Measurements from ENCODE around the gene HCFC1R1. TPM values are rescaled to one million over a fixed set of nuclear protein-coding genes. Genes with fewer than 3 reads are reported as not detected.
A peak's percentile ranks its signal among the peaks of the same experiment; 100 is the strongest.

HCFC1R1 gene
- total RNA-seq, 1 experiment from 2014 or later: 61.3 TPM

DNA sequence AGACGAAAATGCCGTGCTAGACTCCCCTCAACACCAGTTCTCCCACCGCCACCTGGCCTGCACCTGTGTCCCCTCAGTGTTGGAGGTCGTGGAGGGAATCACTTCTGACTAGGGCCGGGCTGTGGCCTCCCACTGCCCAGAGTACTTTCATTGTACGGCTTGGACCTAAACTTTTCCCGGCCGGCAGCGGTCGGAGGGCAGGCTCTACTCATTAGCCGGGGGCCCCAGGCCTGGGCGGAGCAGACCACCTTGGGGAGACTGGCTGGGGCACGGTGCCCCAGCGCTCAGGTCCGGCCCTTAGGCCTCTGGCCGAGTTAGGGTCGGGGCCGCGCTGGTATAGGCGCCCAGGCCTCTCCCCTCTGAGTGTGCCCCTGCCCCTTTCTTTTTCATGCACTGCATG is 6.4 kb downstream of the HCFC1R1 start:
- Histone ChIP-seq H2AFZ (ENCODE audit: low read length) (no peak overlapping the region), H3K18ac (ENCODE audit: insufficient read length, low read depth, low read length) (peak overlapping the region; percentile 58), H3T11ph (ENCODE audit: low read length) (no peak overlapping the region), H3K4me1 (ENCODE audit: insufficient read depth, low read length) (peaks cover 2% of the 10 kb centered on the region; the same call in 1 of the 2 replicates), H3K4me2 (ENCODE audit: insufficient read depth, insufficient read length, low read length) (peak overlapping the region; percentile 81), H2BK5ac (ENCODE audit: insufficient read length, low read length) (no peak overlapping the region), H3K9ac (ENCODE audit: extremely low read depth, insufficient read length, low read length) (peak overlapping the region; percentile 79), H2BK20ac (ENCODE audit: low read depth, low read length, poor library complexity, severe bottlenecking) (no peak overlapping the region), H2AK5ac (ENCODE audit: insufficient read length, low read length) (no peak overlapping the region), H3K14ac (ENCODE audit: insufficient read depth, low read length) (peak overlapping the region; percentile 65; the same call in 1 of the 2 replicates), H3K79me1 (ENCODE audit: insufficient read depth, low read depth, low read length, poor library complexity, severe bottlenecking) (no peaks in the 10 kb centered on the region), H3K9me3 (ENCODE audit: control insufficient read depth, low read depth, low read length) (no peaks in the 10 kb centered on the region), H3K27me3 (ENCODE audit: insufficient read depth, low read length) (no peaks in the 10 kb centered on the region), H4K8ac (replicated peaks; ENCODE audit: insufficient read length, low read depth, low read length) (no peak overlapping the region), H4K91ac (ENCODE audit: insufficient read length, low read depth, low read length) (no peak overlapping the region), H3K23me2 (ENCODE audit: insufficient read length, low read depth, low read length, poor library complexity, severe bottlenecking) (peaks cover 28% of the 10 kb centered on the region), H2BK12ac (ENCODE audit: insufficient read length, low read depth, low read length) (no peak overlapping the region), H3K56ac (ENCODE audit: insufficient read length, low read depth, low read length) (no peak overlapping the region), H3K4ac (ENCODE audit: low read depth, low read length) (no peak overlapping the region; the same call in 1 of the 2 replicates), H4K5ac (ENCODE audit: insufficient read length, low read depth, low read length) (no peak overlapping the region), H2BK15ac (ENCODE audit: low read depth, low read length) (no peak overlapping the region), H2BK120ac (ENCODE audit: low read depth, low read length, poor library complexity, severe bottlenecking) (no peak overlapping the region), H3K27ac (ENCODE audit: insufficient read length, low read depth, low read length) (no peak overlapping the region), H3K23ac (ENCODE audit: insufficient read length, low read depth, low read length) (no peak overlapping the region), H3K79me2 (ENCODE audit: insufficient read depth, low read length) (peaks cover 9% of the 10 kb centered on the region; the same call in 1 of the 2 replicates), H4K20me1 (ENCODE audit: control insufficient read depth, insufficient read depth, insufficient read length) (no peaks in the 10 kb centered on the region)
- H3K4me3 Mint-ChIP-seq: peak overlapping the region; percentile 91 to 96
- H3K27ac Mint-ChIP-seq: peak overlapping the region; percentile 90 to 97 (median 91)
- H3K4me1 Mint-ChIP-seq: peaks cover 49 to 74% of the 10 kb centered on the region in 2 experiments
- no CpG with 5 or more reads among the region's 20 CpGs for WGBS (ENCODE audit: extremely low coverage, insufficient read length, low lambda C conversion rate)
- peaks cover 10% of the 10 kb centered on the region for H3K27me3 Mint-ChIP-seq (ENCODE audit: low read depth)
- H3K9me3 Mint-ChIP-seq: no peaks in the 10 kb centered on the region; a peak in 2 of 5 replicates
- DNase-seq: no peak
- TF ChIP-seq, protein P1, sequence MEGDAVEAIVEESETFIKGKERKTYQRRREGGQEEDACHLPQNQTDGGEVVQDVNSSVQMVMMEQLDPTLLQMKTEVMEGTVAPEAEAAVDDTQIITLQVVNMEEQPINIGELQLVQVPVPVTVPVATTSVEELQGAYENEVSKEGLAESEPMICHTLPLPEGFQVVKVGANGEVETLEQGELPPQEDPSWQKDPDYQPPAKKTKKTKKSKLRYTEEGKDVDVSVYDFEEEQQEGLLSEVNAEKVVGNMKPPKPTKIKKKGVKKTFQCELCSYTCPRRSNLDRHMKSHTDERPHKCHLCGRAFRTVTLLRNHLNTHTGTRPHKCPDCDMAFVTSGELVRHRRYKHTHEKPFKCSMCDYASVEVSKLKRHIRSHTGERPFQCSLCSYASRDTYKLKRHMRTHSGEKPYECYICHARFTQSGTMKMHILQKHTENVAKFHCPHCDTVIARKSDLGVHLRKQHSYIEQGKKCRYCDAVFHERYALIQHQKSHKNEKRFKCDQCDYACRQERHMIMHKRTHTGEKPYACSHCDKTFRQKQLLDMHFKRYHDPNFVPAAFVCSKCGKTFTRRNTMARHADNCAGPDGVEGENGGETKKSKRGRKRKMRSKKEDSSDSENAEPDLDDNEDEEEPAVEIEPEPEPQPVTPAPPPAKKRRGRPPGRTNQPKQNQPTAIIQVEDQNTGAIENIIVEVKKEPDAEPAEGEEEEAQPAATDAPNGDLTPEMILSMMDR (conservative IDR thresholded peaks at IDR 0.05): no peak
- H3K36me3 Mint-ChIP-seq (ENCODE audit: insufficient read depth in 1 of 3, low read depth in 3 of 3): peaks cover 24 to 44% (median 30%) of the 10 kb centered on the region in 3 experiments

Data from H9 (cell line).